Measurements from ENCODE around the gene CPT1A.
A peak's percentile ranks its signal among the peaks of the same experiment; 100 is the strongest.
"Not testable (repeated sequence)": the region's sequence is repeated elsewhere in the genome, so short reads cannot be mapped to it uniquely, and the experiment has no call there.

Gene CPT1A

DNA sequence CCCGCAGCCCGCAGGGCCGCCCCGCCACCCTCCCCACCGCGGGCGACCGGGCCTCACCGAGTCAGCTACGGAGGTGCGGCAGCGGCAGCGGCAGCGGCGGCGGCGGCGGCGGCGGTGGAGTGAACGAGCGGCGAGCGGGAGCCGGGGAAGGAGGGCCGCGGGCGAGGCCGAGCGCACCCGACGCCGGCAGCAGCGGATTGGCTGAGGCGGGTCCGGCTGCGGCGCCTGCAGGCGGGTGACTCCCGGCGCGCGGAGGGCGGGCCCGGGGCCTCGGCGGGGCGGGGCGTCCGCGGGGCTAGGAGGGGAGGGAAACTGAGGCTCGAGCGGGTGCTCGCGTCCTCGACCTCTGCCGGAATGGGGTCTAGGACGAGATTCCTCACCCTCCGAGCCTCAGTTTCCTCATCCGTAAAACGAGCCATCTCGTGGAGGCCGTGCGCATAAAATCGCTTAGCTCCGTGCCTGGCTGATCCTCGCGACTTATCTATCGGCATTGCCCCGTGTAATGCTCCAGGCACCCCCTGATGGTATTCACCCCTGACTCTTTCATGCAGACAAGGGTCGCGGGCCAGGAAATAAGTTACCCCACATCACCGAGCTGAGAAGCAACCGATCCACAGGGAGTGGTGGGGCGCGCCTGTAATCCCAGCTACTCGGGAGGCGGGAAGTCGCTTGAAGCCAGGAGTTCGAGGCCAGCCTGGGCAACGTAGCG, at the start of gene CPT1A:
Gene CPT1A (minus strand): TSS at position 199 of the 709 bp plus-strand sequence. CDS start 26,442 bp downstream, outside the sequence.
- Histone ChIP-seq H3K9ac (ENCODE audit: low read length) (peak within 1 kb of the TSS; percentile 90), H3K4me3 (ENCODE audit: low read length) (peak within 1 kb of the TSS; percentile 93), H3K4me1 (ENCODE audit: control insufficient read depth, insufficient read depth, low read length) (peaks cover 32% of the 10 kb centered on the region), H3K27me3 (ENCODE audit: control insufficient read depth, insufficient read depth, low read length) (no peaks in the 10 kb centered on the region), H3K27ac (ENCODE audit: low read depth, low read length) (peak within 1 kb of the TSS; percentile 98), H3K36me3 (ENCODE audit: control insufficient read depth, insufficient read depth, low read length) (peaks cover 2% of the 10 kb centered on the region)

DNA sequence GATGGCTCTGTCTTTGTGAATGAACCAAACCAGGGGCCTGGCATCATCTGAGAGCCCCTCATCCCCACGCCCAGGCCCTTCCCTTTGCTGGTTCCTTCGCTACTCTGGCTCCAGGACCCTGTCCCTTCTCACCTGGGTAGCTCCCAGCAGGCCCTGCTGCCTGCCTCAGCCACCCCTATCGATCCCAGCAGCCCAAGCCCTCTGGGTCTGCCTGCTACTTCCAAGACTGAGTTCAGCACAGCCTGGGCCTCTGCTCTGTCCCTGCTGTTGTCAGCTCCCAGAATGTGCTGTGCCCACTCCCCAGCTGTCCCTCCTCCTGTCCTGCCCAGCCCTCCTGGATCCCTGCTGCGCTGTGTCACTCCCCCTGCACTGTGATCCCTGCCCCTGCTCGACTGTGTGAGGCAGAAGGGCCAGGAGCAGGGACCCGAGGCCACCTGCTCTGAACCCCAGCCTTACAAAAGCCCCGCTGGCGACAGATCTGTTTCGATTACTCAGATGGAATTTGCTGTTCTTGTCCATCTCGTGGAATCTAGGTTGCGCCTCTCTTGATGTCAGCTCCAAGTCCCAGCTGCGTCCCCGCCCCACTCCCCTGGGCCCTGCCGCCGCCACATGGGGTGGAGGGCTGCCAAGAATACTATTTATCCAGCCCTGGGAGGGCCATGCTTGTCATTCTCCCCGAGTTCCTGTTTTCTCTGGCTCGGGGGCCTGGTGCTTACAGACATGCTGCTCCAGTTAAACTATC, 48.9 kb upstream of the CPT1A start:
- Histone ChIP-seq H3K9ac (ENCODE audit: low read length) (no peak overlapping the region), H3K36me3 (ENCODE audit: control insufficient read depth, insufficient read depth, low read length) (peaks cover 22% of the 10 kb centered on the region)

DNA sequence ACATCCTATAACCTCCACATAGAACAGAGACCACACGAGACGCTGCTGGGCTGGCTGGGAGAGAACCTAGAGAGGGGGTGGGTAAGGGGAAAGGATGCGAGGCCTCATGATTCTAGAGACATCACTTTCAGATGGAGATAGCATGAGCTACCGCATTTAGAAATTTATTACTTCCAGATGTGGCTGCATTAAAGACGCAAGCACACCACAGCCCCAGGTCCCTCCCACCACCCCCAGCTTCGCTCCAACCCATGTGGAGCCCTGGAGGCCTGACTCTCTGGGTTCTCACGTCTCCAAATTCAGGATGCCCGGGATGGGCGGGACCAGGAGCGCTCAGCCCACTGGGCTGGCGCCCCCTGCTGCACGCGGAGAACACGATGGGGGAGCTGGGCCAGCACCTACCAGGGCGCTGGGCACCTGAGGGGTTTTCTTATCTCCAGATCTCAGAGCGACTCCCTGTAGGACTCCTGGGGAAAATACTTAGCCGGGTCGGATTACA, 48.3 kb upstream of the CPT1A start:
- Histone ChIP-seq H3K36me3 (ENCODE audit: control insufficient read depth, insufficient read depth, low read length) (peaks cover 20% of the 10 kb centered on the region), H3K27me3 (ENCODE audit: control insufficient read depth, insufficient read depth, low read length) (no peaks in the 10 kb centered on the region), H3K9ac (ENCODE audit: low read length) (no peak overlapping the region), H3K27ac (ENCODE audit: low read depth, low read length) (peak overlapping the region; percentile 30), H3K4me3 (ENCODE audit: low read length) (no peak overlapping the region), H3K4me1 (ENCODE audit: control insufficient read depth, insufficient read depth, low read length) (peaks cover 3% of the 10 kb centered on the region)

More for the DNA sequence above, 48.9 kb upstream of the CPT1A start:
- H3K27me3 ChIP-seq (ENCODE audit: control insufficient read depth, insufficient read depth, low read length), result no peaks in the 10 kb centered on the region
- peaks cover 3% of the 10 kb centered on the region for H3K4me1 ChIP-seq (ENCODE audit: control insufficient read depth, insufficient read depth, low read length)
- H3K27ac ChIP-seq (ENCODE audit: low read depth, low read length), result peak overlapping the region; percentile 51
- no peak overlapping the region for H3K4me3 ChIP-seq (ENCODE audit: low read length)

DNA sequence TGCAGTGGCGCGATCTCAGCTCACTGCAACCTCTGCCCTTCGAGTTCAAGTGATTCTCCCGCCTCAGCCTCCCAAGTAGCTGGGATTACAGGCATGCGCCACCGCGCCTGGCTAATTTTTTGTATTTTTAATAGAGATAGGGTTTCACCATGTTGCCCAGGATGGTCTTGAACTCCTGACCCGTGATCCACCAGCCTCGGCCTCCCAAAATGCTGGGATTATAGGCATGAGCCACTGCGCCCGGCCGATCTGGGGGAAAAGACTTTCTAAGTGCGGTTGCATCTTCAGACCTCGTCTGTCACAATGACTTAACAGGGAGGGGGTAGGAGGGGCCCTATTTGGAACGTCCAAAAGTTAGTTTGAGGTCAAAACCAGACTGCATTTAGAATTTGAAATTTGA, 43.1 kb upstream of the CPT1A start:
- H3K27ac ChIP-seq (ENCODE audit: low read depth, low read length); H3K4me3 ChIP-seq (ENCODE audit: low read length); H3K36me3 ChIP-seq (ENCODE audit: control insufficient read depth, insufficient read depth, low read length): not testable (repeated sequence)

DNA sequence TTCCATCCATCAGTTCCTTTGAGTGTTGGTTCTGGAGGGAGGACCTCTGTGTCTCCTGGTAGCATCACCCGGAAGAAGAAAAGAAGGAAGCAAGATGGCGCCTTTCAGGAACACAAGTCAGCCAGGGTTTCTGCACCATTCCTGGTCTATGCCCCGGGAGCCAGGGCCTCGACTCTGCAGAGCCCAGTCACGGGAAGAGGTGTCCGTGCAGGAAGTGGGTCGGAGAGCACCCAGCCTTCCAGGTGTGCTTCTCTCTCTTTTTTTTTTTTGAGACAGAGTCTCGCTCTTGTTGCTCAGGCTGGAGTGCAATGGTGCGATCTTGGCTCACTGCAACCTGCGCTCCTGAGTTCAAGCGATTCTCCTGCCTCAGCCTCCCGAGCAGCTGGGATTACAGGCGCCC, 40.7 kb upstream of the CPT1A start:
- no peak overlapping the region for H3K27ac ChIP-seq (ENCODE audit: low read depth, low read length)
- no peaks in the 10 kb centered on the region for H3K4me1 ChIP-seq (ENCODE audit: control insufficient read depth, insufficient read depth, low read length)
- no peak overlapping the region for H3K9ac ChIP-seq (ENCODE audit: low read length)
- no peak overlapping the region for H3K4me3 ChIP-seq (ENCODE audit: low read length)
- no peaks in the 10 kb centered on the region for H3K27me3 ChIP-seq (ENCODE audit: control insufficient read depth, insufficient read depth, low read length)
- H3K36me3 ChIP-seq (ENCODE audit: control insufficient read depth, insufficient read depth, low read length), result no peaks in the 10 kb centered on the region

More for the DNA sequence above, 43.1 kb upstream of the CPT1A start:
- not testable (repeated sequence) for H3K9ac ChIP-seq (ENCODE audit: low read length); H3K27me3 ChIP-seq (ENCODE audit: control insufficient read depth, insufficient read depth, low read length); H3K4me1 ChIP-seq (ENCODE audit: control insufficient read depth, insufficient read depth, low read length)

DNA sequence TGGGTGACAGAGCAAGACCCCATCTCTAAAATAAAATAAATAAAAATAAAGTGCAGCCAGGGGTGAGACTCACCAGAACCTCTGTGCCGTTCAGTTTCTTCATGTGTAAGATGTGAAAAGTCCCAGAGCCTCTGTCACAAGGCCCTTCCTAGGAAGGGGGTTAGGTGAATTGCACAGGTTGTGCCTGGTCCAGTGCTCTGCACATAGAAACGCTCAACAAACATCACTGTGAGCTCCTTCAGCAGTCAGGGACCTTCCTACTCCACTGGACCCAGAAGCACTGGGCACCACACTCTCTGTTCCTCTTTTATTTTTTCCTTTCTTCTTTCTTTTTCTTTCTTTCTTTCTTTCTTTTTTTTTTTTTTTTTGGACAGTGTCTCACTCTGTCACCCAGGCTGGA, 39.6 kb upstream of the CPT1A start:
- no peak overlapping the region for H3K27ac ChIP-seq (ENCODE audit: low read depth, low read length)
- no peaks in the 10 kb centered on the region for H3K4me1 ChIP-seq (ENCODE audit: control insufficient read depth, insufficient read depth, low read length)
- no peaks in the 10 kb centered on the region for H3K27me3 ChIP-seq (ENCODE audit: control insufficient read depth, insufficient read depth, low read length)
- no peaks in the 10 kb centered on the region for H3K36me3 ChIP-seq (ENCODE audit: control insufficient read depth, insufficient read depth, low read length)
- H3K4me3 ChIP-seq (ENCODE audit: low read length), result no peak overlapping the region
- H3K9ac ChIP-seq (ENCODE audit: low read length), result no peak overlapping the region

DNA sequence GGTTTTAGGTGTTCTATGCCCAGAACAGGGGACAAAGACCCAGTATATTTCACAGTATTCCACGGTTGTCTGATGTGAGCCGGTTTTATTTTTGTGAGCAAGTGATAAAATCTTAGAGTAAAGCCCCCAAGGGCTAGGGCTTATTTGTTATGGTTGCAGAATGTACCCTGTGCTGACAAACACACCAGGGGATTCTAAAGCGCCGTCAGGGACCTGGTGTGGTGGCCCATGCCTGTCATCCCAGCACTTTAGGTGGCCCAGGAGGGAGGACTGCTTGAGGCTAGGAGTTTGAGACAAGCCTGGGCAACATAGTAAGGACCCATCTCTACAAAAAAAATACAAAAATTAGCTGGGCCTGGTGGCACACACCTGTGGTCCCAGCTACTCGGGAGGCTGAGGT, 39.1 kb upstream of the CPT1A start:
- no peaks in the 10 kb centered on the region for H3K27me3 ChIP-seq (ENCODE audit: control insufficient read depth, insufficient read depth, low read length)
- H3K4me1 ChIP-seq (ENCODE audit: control insufficient read depth, insufficient read depth, low read length), result no peaks in the 10 kb centered on the region
- no peaks in the 10 kb centered on the region for H3K36me3 ChIP-seq (ENCODE audit: control insufficient read depth, insufficient read depth, low read length)
- H3K4me3 ChIP-seq (ENCODE audit: low read length), result no peak overlapping the region
- no peak overlapping the region for H3K27ac ChIP-seq (ENCODE audit: low read depth, low read length)
- H3K9ac ChIP-seq (ENCODE audit: low read length), result no peak overlapping the region

DNA sequence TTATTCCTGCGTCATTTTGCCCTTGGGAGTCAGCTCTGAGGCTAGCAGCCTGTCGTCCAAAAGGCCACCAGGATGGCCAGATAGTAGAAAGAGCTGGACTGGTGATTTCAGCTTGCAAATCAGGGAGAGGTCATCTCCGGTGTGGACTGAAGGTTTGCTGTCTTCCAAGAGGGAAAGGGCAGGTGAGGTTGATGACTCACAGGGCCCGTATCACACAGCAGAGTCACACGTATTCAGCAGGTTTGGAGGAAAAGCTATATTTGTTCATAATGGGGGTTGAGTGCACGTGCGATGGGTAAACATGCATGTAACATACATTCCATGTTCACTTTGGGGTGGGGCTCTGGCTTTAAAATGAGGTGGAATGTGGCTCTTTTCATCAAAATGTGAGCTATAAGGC, 36.3 kb upstream of the CPT1A start:
- Histone ChIP-seq H3K4me1 (ENCODE audit: control insufficient read depth, insufficient read depth, low read length) (no peaks in the 10 kb centered on the region), H3K27me3 (ENCODE audit: control insufficient read depth, insufficient read depth, low read length) (no peaks in the 10 kb centered on the region), H3K36me3 (ENCODE audit: control insufficient read depth, insufficient read depth, low read length) (no peaks in the 10 kb centered on the region), H3K27ac (ENCODE audit: low read depth, low read length) (no peak overlapping the region), H3K4me3 (ENCODE audit: low read length) (no peak overlapping the region), H3K9ac (ENCODE audit: low read length) (no peak overlapping the region)

DNA sequence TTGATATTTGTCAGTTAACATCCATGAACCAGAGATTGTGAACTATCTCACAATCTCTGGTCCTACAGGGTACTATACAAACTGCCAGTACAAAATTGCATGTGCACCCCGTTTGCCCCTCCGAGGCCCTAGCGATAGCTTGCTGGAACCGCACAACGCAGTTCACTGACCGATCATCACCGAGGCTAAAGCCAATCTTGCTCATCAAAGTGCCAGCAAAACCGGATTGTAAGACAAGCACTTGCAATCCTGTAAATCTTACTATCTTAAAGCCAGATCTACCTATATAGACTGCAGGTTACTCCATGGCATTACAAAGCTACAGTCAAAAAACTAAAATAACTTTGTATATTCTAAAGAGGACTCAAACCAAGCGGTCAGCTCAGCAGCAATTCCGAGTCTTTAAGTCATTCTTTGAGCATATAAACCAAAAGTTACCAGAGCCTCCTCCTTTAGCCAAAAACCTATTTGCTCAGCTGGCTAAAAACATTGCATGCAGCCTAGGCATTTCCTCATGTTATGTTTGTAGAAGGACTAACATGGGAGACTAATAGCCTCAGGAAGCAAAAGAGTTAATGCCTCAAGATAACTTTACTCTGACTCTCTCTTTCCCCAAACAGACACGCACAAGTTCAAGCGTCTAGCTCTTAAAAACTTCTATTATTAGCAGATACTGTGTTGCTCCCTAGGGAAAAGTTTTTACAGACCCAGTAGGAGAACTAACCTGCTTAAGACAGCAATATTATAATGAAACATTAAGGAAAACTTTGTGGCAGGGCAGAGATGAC, 30.7 kb upstream of the CPT1A start:
- Histone ChIP-seq H3K4me1 (ENCODE audit: control insufficient read depth, insufficient read depth, low read length) (no peaks in the 10 kb centered on the region), H3K9ac (ENCODE audit: low read length) (no peak overlapping the region), H3K4me3 (ENCODE audit: low read length) (no peak overlapping the region), H3K27me3 (ENCODE audit: control insufficient read depth, insufficient read depth, low read length) (no peaks in the 10 kb centered on the region), H3K27ac (ENCODE audit: low read depth, low read length) (no peak overlapping the region), H3K36me3 (ENCODE audit: control insufficient read depth, insufficient read depth, low read length) (no peaks in the 10 kb centered on the region)

DNA sequence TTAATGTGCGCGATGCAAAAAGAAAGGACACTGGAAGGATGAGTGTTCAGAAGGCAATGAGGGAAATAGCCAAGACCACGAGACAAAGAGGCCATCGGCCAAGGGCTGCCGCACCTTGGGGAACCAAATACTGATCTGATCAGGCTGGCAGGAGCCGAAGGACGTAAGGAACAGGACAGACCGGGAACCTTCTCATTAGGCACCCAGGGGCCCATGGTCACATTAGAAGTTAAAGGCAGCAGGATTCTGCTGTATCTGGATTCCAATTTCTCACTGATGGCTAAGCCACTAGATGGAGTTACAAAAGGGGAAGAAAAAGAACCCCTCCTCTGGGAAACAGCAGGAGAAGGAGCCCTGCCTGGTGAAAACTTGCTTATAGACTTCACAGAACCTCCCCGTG, 28.8 kb upstream of the CPT1A start:
- Histone ChIP-seq H3K27ac (ENCODE audit: low read depth, low read length) (no peak overlapping the region), H3K36me3 (ENCODE audit: control insufficient read depth, insufficient read depth, low read length) (no peaks in the 10 kb centered on the region), H3K9ac (ENCODE audit: low read length) (no peak overlapping the region), H3K27me3 (ENCODE audit: control insufficient read depth, insufficient read depth, low read length) (no peaks in the 10 kb centered on the region), H3K4me3 (ENCODE audit: low read length) (peak overlapping the region; percentile 45), H3K4me1 (ENCODE audit: control insufficient read depth, insufficient read depth, low read length) (no peaks in the 10 kb centered on the region)

DNA sequence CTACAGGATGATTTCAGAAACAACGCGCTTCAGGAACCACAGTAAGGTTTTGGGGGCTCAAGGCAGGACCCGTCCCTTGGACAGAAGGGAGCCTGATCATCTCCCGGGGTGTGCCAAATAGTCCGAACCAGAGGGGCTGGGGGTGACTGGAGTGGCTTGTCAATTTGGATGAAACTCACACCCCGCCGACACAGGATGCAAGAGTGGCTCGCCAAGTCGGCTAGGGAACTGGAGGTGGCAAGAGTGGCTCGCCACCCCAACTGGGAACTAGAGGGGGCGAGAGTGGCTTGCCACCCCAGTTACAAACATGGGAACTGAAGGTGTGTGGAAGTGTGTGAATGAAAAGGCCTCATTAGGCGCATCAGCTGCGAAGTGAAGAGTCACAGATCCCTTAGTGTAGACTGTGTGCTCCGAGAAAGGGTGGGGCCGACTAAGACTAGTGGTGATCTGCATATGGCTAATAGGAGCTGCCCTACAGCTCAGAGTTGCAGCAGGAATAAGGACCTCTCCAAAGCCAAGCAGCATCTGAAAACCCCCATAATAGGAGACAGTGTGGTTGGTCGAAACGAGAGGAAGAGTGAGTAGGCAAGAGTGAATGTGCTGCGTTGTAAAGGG, 26.6 kb upstream of the CPT1A start:
- no peaks in the 10 kb centered on the region for H3K36me3 ChIP-seq (ENCODE audit: control insufficient read depth, insufficient read depth, low read length)
- H3K27ac ChIP-seq (ENCODE audit: low read depth, low read length), result no peak overlapping the region
- no peaks in the 10 kb centered on the region for H3K27me3 ChIP-seq (ENCODE audit: control insufficient read depth, insufficient read depth, low read length)
- no peak overlapping the region for H3K4me3 ChIP-seq (ENCODE audit: low read length)
- no peaks in the 10 kb centered on the region for H3K4me1 ChIP-seq (ENCODE audit: control insufficient read depth, insufficient read depth, low read length)
- no peak overlapping the region for H3K9ac ChIP-seq (ENCODE audit: low read length)

DNA sequence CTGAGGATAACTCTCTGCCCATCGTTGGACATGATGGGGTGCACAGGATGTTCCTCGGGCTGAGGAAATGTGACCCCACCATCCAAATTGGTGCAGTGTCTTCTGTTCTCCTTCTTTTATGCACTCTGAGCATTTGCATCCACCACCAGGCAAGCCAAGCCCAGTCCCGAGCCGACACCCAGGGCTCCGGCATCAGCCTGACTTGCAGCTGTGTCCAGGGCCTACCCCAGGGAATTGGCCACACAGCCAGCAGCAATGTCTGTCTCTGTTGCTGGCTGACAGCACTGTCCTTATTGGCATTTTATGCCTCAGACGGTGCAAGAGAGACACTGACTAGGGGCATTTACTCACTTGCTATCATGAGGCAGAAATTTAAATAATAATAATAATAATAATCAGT, 25.4 kb upstream of the CPT1A start:
- H3K4me3 ChIP-seq (ENCODE audit: low read length), result no peak overlapping the region
- no peak overlapping the region for H3K9ac ChIP-seq (ENCODE audit: low read length)
- H3K27ac ChIP-seq (ENCODE audit: low read depth, low read length), result no peak overlapping the region
- no peaks in the 10 kb centered on the region for H3K4me1 ChIP-seq (ENCODE audit: control insufficient read depth, insufficient read depth, low read length)
- no peaks in the 10 kb centered on the region for H3K27me3 ChIP-seq (ENCODE audit: control insufficient read depth, insufficient read depth, low read length)
- H3K36me3 ChIP-seq (ENCODE audit: control insufficient read depth, insufficient read depth, low read length), result no peaks in the 10 kb centered on the region
